ENCODE data around the gene TEDC1. TPM values are rescaled to one million over a fixed set of nuclear protein-coding genes. Genes with fewer than 3 reads are reported as not detected.

Gene TEDC1
- total RNA-seq, 1 experiment from 2014 or later, result 17.6 TPM

GRCh38 chr14:105465209-105466031 is 25.6 kb upstream of the TEDC1 start:
- no peak for DNase-seq (ENCODE audit: unreplicated experiment)
- H3K36me3 Mint-ChIP-seq (ENCODE audit: insufficient read depth, unreplicated experiment), result peaks cover 30% of the 10 kb centered on the region
- ChIA-PET POLR2A (no interaction called here), CTCF (interaction anchor here (1.0 kb wide), 1 partner anchor 24 kb away, joined by 3 read pairs; no protein-coding TSS in a partner anchor)
- H3K27me3 Mint-ChIP-seq (ENCODE audit: insufficient read depth, unreplicated experiment), result no peaks in the 10 kb centered on the region
- intact Hi-C loops (cut with micrococcal nuclease), result no loop called here
- TF ChIP-seq CTCF (IDR thresholded peaks at IDR 0.05; ENCODE audit: unreplicated experiment), result no peak
- no peak overlapping the region for H3K4me3 Mint-ChIP-seq (ENCODE audit: unreplicated experiment)
- H3K27ac Mint-ChIP-seq (ENCODE audit: low read depth, unreplicated experiment), result no peak overlapping the region
- no TSS peak for BruUV-seq (replicated peaks)
- H3K9me3 Mint-ChIP-seq (ENCODE audit: unreplicated experiment), result no peaks in the 10 kb centered on the region
- H3K4me1 Mint-ChIP-seq (ENCODE audit: insufficient read depth, unreplicated experiment), result no peaks in the 10 kb centered on the region

- DNase-seq (ENCODE audit: unreplicated experiment), result no peak
- H3K9me3 Mint-ChIP-seq (ENCODE audit: unreplicated experiment), result no peaks in the 10 kb centered on the region
- H3K4me1 Mint-ChIP-seq (ENCODE audit: insufficient read depth, unreplicated experiment), result no peaks in the 10 kb centered on the region
- no TSS peak for BruUV-seq (replicated peaks)
- ChIA-PET CTCF (no interaction called here), POLR2A (no interaction called here)
- no peak for TF ChIP-seq CTCF (IDR thresholded peaks at IDR 0.05; ENCODE audit: unreplicated experiment)
- intact Hi-C loops (cut with micrococcal nuclease), result no loop called here
- H3K27ac Mint-ChIP-seq (ENCODE audit: low read depth, unreplicated experiment), result no peak overlapping the region
- H3K4me3 Mint-ChIP-seq (ENCODE audit: unreplicated experiment), result no peak overlapping the region
- H3K27me3 Mint-ChIP-seq (ENCODE audit: insufficient read depth, unreplicated experiment), result no peaks in the 10 kb centered on the region
- H3K36me3 Mint-ChIP-seq (ENCODE audit: insufficient read depth, unreplicated experiment), result peaks cover 24% of the 10 kb centered on the region
Observed at GRCh38 chr14:105466531-105467248, 24.4 kb upstream of the TEDC1 start.

GRCh38 chr14:105467249-105467941 is 23.7 kb upstream of the TEDC1 start:
- CTCF ChIA-PET, result no interaction called here
- POLR2A ChIA-PET, result interaction anchor here (0.7 kb wide), 1 partner anchor 154 kb away, joined by 3 read pairs; no protein-coding TSS in a partner anchor
- Mint-ChIP-seq H3K4me1 (ENCODE audit: insufficient read depth, unreplicated experiment) (peaks cover 1% of the 10 kb centered on the region), H3K36me3 (ENCODE audit: insufficient read depth, unreplicated experiment) (peaks cover 20% of the 10 kb centered on the region), H3K9me3 (ENCODE audit: unreplicated experiment) (no peaks in the 10 kb centered on the region), H3K27ac (ENCODE audit: low read depth, unreplicated experiment) (no peak overlapping the region), H3K4me3 (ENCODE audit: unreplicated experiment) (no peak overlapping the region), H3K27me3 (ENCODE audit: insufficient read depth, unreplicated experiment) (no peaks in the 10 kb centered on the region)
- TF ChIP-seq CTCF (IDR thresholded peaks at IDR 0.05; ENCODE audit: unreplicated experiment), result no peak
- DNase-seq (ENCODE audit: unreplicated experiment), result no peak
- no TSS peak for BruUV-seq (replicated peaks)
- intact Hi-C loops (cut with micrococcal nuclease), result no loop called here

GRCh38 chr14:105467942-105468471 is 23.0 kb upstream of the TEDC1 start:
- POLR2A ChIA-PET, result interaction anchor here (0.7 kb wide), 1 partner anchor 154 kb away, joined by 3 read pairs; no protein-coding TSS in a partner anchor

More at GRCh38 chr14:105467942-105468471, 23.0 kb upstream of the TEDC1 start:
- H3K9me3 Mint-ChIP-seq (ENCODE audit: unreplicated experiment), result no peaks in the 10 kb centered on the region
- H3K4me3 Mint-ChIP-seq (ENCODE audit: unreplicated experiment), result no peak overlapping the region
- no peak overlapping the region for H3K27ac Mint-ChIP-seq (ENCODE audit: low read depth, unreplicated experiment)
- peaks cover 5% of the 10 kb centered on the region for H3K4me1 Mint-ChIP-seq (ENCODE audit: insufficient read depth, unreplicated experiment)
- CTCF ChIA-PET, result no interaction called here
- no TSS peak for BruUV-seq (replicated peaks)
- H3K27me3 Mint-ChIP-seq (ENCODE audit: insufficient read depth, unreplicated experiment), result no peaks in the 10 kb centered on the region
- no peak for TF ChIP-seq CTCF (IDR thresholded peaks at IDR 0.05; ENCODE audit: unreplicated experiment)
- H3K36me3 Mint-ChIP-seq (ENCODE audit: insufficient read depth, unreplicated experiment), result peaks cover 20% of the 10 kb centered on the region
- intact Hi-C loops (cut with micrococcal nuclease), result no loop called here
- DNase-seq (ENCODE audit: unreplicated experiment), result no peak
